ENCODE data around the gene PDZD8.

PDZD8 gene

GRCh38 chr10:117339578-117339977, 35.7 kb downstream of the PDZD8 start:
- TF ChIP-seq CTCF (IDR thresholded peaks at IDR 0.05; ENCODE audit: control insufficient read depth, extremely low read depth, insufficient read depth) = no peak
- no peak for DNase-seq (ENCODE audit: low read depth)
- H3K4me3 ChIP-seq (ENCODE audit: low read depth, low read length) = no peak overlapping the region

- no peak for TF ChIP-seq CTCF (IDR thresholded peaks at IDR 0.05; ENCODE audit: control insufficient read depth, extremely low read depth, insufficient read depth)
- DNase-seq (ENCODE audit: low read depth) = no peak
- no peak overlapping the region for H3K4me3 ChIP-seq (ENCODE audit: low read depth, low read length)
These were observed 40.3 kb downstream of the PDZD8 start for GRCh38 chr10:117334926-117335325.

GRCh38 chr10:117334066-117334465, 41.2 kb downstream of the PDZD8 start:
- no peak overlapping the region for H3K4me3 ChIP-seq (ENCODE audit: low read depth, low read length)
- TF ChIP-seq CTCF (IDR thresholded peaks at IDR 0.05; ENCODE audit: control insufficient read depth, extremely low read depth, insufficient read depth) = no peak
- no peak for DNase-seq (ENCODE audit: low read depth)

- H3K4me3 ChIP-seq (ENCODE audit: low read depth, low read length) = no peak overlapping the region
- TF ChIP-seq CTCF (IDR thresholded peaks at IDR 0.05; ENCODE audit: control insufficient read depth, extremely low read depth, insufficient read depth) = no peak
- DNase-seq (ENCODE audit: low read depth) = no peak
These were observed 48.0 kb downstream of the PDZD8 start for GRCh38 chr10:117327262-117327661.

- no peak overlapping the region for H3K4me3 ChIP-seq (ENCODE audit: low read depth, low read length)
- DNase-seq (ENCODE audit: low read depth) = no peak
- no peak for TF ChIP-seq CTCF (IDR thresholded peaks at IDR 0.05; ENCODE audit: control insufficient read depth, extremely low read depth, insufficient read depth)
These were observed 50.9 kb downstream of the PDZD8 start for GRCh38 chr10:117324367-117324766.

GRCh38 chr10:117322260-117322659, 53.0 kb downstream of the PDZD8 start:
- H3K4me3 ChIP-seq (ENCODE audit: low read depth, low read length) = no peak overlapping the region
- no peak for DNase-seq (ENCODE audit: low read depth)
- no peak for TF ChIP-seq CTCF (IDR thresholded peaks at IDR 0.05; ENCODE audit: control insufficient read depth, extremely low read depth, insufficient read depth)

GRCh38 chr10:117320050-117320665, 55.1 kb downstream of the PDZD8 start:
- no peak overlapping the region for H3K4me3 ChIP-seq (ENCODE audit: low read depth, low read length)
- DNase-seq (ENCODE audit: low read depth) = no peak
- TF ChIP-seq CTCF (IDR thresholded peaks at IDR 0.05; ENCODE audit: control insufficient read depth, extremely low read depth, insufficient read depth) = peak; percentile 62
